ENCODE results near the gene PCGF6. TPM values are rescaled to one million over a fixed set of nuclear protein-coding genes. Genes with fewer than 3 reads are reported as not detected.

PCGF6 gene
- total RNA-seq, 1 donor from 2014 or later, result 10.3 TPM

DNA sequence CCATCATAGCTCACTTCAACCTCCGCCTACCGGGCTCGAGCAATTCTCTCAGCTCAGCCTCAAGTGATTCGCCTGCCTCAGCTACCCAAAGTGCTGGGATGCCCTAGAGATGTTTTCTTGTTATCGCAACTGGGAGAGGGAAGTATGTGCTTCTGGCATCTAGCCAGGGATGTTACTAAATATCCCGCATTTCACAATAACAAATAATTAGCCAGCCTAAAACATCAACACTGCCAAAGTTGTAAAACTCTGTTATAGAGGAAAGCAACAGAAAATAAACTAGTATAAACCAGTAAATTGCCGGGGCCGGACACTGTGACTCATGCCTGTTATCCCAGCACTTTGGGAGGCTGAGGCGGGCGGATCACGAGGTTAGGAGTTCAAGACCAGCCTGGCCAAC lies 66.8 kb downstream of the PCGF6 start:
- H3K4me3 ChIP-seq (ENCODE audit: insufficient read depth, low read depth, low read length), result no peak overlapping the region
- no peak overlapping the region for H3K9ac ChIP-seq (ENCODE audit: low read length)
- Mint-ChIP-seq H3K27me3 (ENCODE audit: low read depth, unreplicated experiment) (peaks cover 17% of the 10 kb centered on the region), H3K4me3 (ENCODE audit: unreplicated experiment) (no peak overlapping the region), H3K4me1 (ENCODE audit: low read depth, unreplicated experiment) (no peaks in the 10 kb centered on the region), H3K9me3 (ENCODE audit: unreplicated experiment) (no peaks in the 10 kb centered on the region), H3K36me3 (ENCODE audit: low read depth, unreplicated experiment) (peaks cover 2% of the 10 kb centered on the region), H3K27ac (ENCODE audit: unreplicated experiment) (no peak overlapping the region)
- DNase-seq (ENCODE audit: low read depth) (no peak), FAIRE-seq (no peak)
- no peaks in the 10 kb centered on the region for H3K79me2 ChIP-seq (ENCODE audit: insufficient read depth, low read length)
- H2AFZ ChIP-seq (ENCODE audit: low read depth, low read length), result no peak overlapping the region
- H3K4me2 ChIP-seq (ENCODE audit: low read length), result no peak overlapping the region
- H3K27me3 ChIP-seq (ENCODE audit: insufficient read depth, low read length), result peaks cover 18% of the 10 kb centered on the region
- no peaks in the 10 kb centered on the region for H3K36me3 ChIP-seq (ENCODE audit: insufficient read depth, low read length)
- H3K9me3 ChIP-seq (ENCODE audit: insufficient read depth, low read depth, low read length), result no peaks in the 10 kb centered on the region
- H4K20me1 ChIP-seq (ENCODE audit: insufficient read depth, low read length), result peaks cover 2% of the 10 kb centered on the region
- H3K27ac ChIP-seq (ENCODE audit: low read depth, low read length), result no peak overlapping the region
- no peaks in the 10 kb centered on the region for H3K4me1 ChIP-seq (ENCODE audit: insufficient read depth, low read length)
- TF ChIP-seq, protein P1, sequence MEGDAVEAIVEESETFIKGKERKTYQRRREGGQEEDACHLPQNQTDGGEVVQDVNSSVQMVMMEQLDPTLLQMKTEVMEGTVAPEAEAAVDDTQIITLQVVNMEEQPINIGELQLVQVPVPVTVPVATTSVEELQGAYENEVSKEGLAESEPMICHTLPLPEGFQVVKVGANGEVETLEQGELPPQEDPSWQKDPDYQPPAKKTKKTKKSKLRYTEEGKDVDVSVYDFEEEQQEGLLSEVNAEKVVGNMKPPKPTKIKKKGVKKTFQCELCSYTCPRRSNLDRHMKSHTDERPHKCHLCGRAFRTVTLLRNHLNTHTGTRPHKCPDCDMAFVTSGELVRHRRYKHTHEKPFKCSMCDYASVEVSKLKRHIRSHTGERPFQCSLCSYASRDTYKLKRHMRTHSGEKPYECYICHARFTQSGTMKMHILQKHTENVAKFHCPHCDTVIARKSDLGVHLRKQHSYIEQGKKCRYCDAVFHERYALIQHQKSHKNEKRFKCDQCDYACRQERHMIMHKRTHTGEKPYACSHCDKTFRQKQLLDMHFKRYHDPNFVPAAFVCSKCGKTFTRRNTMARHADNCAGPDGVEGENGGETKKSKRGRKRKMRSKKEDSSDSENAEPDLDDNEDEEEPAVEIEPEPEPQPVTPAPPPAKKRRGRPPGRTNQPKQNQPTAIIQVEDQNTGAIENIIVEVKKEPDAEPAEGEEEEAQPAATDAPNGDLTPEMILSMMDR (IDR thresholded peaks at IDR 0.05; ENCODE audit: insufficient read depth, low read depth, low read length), result no peak
- TF ChIP-seq EZH2 (IDR thresholded peaks at IDR 0.05; ENCODE audit: insufficient read depth, low read length), result no peak

DNA sequence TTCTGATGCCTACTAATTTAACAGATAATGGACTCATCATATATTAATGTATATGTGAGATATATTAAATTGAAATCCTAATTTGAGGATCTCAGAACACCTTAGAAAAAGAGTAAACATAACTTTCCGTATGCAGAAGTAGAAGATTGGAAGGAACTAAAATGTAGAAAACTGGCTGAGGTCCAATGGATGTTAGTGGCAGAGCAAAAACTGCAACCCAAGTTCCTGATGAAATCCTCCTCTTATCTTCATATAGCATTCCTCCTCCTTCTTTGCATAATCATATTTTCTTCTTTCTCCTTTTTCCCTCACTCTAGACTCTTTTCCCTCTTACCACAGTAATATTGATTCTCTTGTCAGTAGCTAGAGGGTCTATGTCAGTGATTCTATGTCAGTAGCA lies 68.0 kb downstream of the PCGF6 start:
- peaks cover 14% of the 10 kb centered on the region for H4K20me1 ChIP-seq (ENCODE audit: insufficient read depth, low read length)
- FAIRE-seq (no peak), DNase-seq (ENCODE audit: low read depth) (no peak)
- Mint-ChIP-seq H3K27me3 (ENCODE audit: low read depth, unreplicated experiment) (peaks cover 23% of the 10 kb centered on the region), H3K4me1 (ENCODE audit: low read depth, unreplicated experiment) (peaks cover 3% of the 10 kb centered on the region), H3K4me3 (ENCODE audit: unreplicated experiment) (no peak overlapping the region), H3K36me3 (ENCODE audit: low read depth, unreplicated experiment) (no peaks in the 10 kb centered on the region), H3K27ac (ENCODE audit: unreplicated experiment) (no peak overlapping the region), H3K9me3 (ENCODE audit: unreplicated experiment) (peaks cover 5% of the 10 kb centered on the region)
- H3K4me2 ChIP-seq (ENCODE audit: low read length), result no peak overlapping the region
- no peak overlapping the region for H3K9ac ChIP-seq (ENCODE audit: low read length)
- no peaks in the 10 kb centered on the region for H3K79me2 ChIP-seq (ENCODE audit: insufficient read depth, low read length)
- H3K9me3 ChIP-seq (ENCODE audit: insufficient read depth, low read depth, low read length), result no peaks in the 10 kb centered on the region
- no peak overlapping the region for H3K4me3 ChIP-seq (ENCODE audit: insufficient read depth, low read depth, low read length)
- H2AFZ ChIP-seq (ENCODE audit: low read depth, low read length), result no peak overlapping the region
- TF ChIP-seq, protein P1 (IDR thresholded peaks at IDR 0.05; ENCODE audit: insufficient read depth, low read depth, low read length), result no peak
- H3K27ac ChIP-seq (ENCODE audit: low read depth, low read length), result no peak overlapping the region
- peaks cover 29% of the 10 kb centered on the region for H3K27me3 ChIP-seq (ENCODE audit: insufficient read depth, low read length)
- H3K4me1 ChIP-seq (ENCODE audit: insufficient read depth, low read length), result no peaks in the 10 kb centered on the region
- no peaks in the 10 kb centered on the region for H3K36me3 ChIP-seq (ENCODE audit: insufficient read depth, low read length)

DNA sequence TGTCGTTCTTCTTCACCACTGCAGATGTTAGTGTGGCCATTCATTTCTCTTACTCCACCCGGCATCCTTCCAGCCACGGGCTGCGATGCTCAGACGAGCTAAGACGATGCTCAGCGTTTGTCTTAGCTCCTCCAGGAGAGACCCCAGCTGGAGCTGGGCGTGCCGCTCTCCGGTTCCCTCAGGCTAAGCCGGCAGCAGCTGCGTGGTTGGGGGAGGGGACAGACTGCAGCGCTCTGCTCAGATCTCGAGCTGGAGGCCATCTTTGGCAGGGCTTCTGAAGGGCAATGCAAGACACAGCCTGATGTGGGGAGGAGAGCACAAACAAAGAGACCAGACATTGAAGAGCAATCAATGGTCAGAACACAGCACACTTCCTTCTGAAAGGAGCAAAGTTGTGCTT lies 69.2 kb downstream of the PCGF6 start:
- no peaks in the 10 kb centered on the region for H3K36me3 Mint-ChIP-seq (ENCODE audit: low read depth, unreplicated experiment)
- peak overlapping the region; percentile 34 for H3K27ac Mint-ChIP-seq (ENCODE audit: unreplicated experiment)
- no peak for TF ChIP-seq EZH2 (IDR thresholded peaks at IDR 0.05; ENCODE audit: insufficient read depth, low read length)
- TF ChIP-seq, protein P1 (IDR thresholded peaks at IDR 0.05; ENCODE audit: insufficient read depth, low read depth, low read length), result no peak
- FAIRE-seq (no peak), DNase-seq (ENCODE audit: low read depth) (no peak)
- H3K4me1 Mint-ChIP-seq (ENCODE audit: low read depth, unreplicated experiment), result peaks cover 3% of the 10 kb centered on the region
- Histone ChIP-seq H3K36me3 (ENCODE audit: insufficient read depth, low read length) (no peaks in the 10 kb centered on the region), H3K79me2 (ENCODE audit: insufficient read depth, low read length) (no peaks in the 10 kb centered on the region), H3K4me1 (ENCODE audit: insufficient read depth, low read length) (peaks cover 9% of the 10 kb centered on the region), H3K27me3 (ENCODE audit: insufficient read depth, low read length) (peaks cover 38% of the 10 kb centered on the region), H2AFZ (ENCODE audit: low read depth, low read length) (peak overlapping the region; percentile 11), H3K9ac (ENCODE audit: low read length) (no peak overlapping the region), H3K4me2 (ENCODE audit: low read length) (peak overlapping the region; percentile 60), H4K20me1 (ENCODE audit: insufficient read depth, low read length) (peaks cover 17% of the 10 kb centered on the region), H3K27ac (ENCODE audit: low read depth, low read length) (no peak overlapping the region), H3K4me3 (ENCODE audit: insufficient read depth, low read depth, low read length) (no peak overlapping the region), H3K9me3 (ENCODE audit: insufficient read depth, low read depth, low read length) (no peaks in the 10 kb centered on the region)
- peak overlapping the region; percentile 58 for H3K4me3 Mint-ChIP-seq (ENCODE audit: unreplicated experiment)
- H3K27me3 Mint-ChIP-seq (ENCODE audit: low read depth, unreplicated experiment), result peaks cover 23% of the 10 kb centered on the region
- H3K9me3 Mint-ChIP-seq (ENCODE audit: unreplicated experiment), result peaks cover 5% of the 10 kb centered on the region

All from astrocyte (in vitro differentiated cells and primary cell).